Measurements from ENCODE around the gene TSPAN8.

DNA sequence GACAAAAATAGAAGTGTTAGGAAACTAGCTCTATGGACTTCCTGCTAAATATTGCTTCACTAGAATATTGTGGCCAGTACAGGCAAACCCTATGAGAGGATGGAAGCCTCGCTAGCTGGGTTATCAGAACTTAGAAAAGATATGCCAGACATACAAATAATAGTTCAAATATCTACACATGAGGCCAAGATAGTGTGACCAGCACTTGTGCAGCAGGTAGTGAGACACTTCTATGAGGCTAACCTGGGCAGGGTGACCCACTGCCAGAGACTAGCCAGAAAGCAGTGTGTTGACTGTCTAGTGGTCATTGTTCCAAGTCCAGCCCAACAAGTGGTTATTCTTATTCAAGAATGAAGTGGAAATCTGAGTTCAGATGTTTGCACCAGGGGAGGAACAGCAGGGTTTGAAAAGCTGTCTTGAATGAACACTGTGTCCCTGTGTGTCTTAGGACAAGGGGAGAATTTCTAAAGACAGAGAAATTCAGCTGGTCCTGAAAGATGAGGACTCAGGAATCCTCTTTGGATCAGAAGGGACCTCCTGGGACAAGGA, 16.3 kb downstream of the TSPAN8 start:
- TF ChIP-seq POLR2A (IDR thresholded peaks at IDR 0.05; ENCODE audit: low read depth, low read length) = no peak
- TF ChIP-seq POLR2AphosphoS5 (IDR thresholded peaks at IDR 0.05; ENCODE audit: low read depth, low read length) = no peak
- TF ChIP-seq TAF1 (IDR thresholded peaks at IDR 0.05; ENCODE audit: low read depth, low read length) = no peak
- no peak for TF ChIP-seq PAX5 (IDR thresholded peaks at IDR 0.05; ENCODE audit: insufficient read depth, low read length, severe bottlenecking)
